GM12864 (cell line): ENCODE results near the gene KDM1B.
"Not testable (repeated sequence)": the region's sequence is repeated elsewhere in the genome, so short reads cannot be mapped to it uniquely, and the experiment has no call there.

Experiments
- DNase-seq: peaks from one replicate; pipeline ENCODE4 v3.0.0-alpha.2; 2011; ENCODE audit warnings: low read depth
- H3K4me3 ChIP-seq: 2 replicates; pipeline ENCODE4 v1.5.1; 2011; ENCODE audit warnings: mild to moderate bottlenecking, low read depth, low read length, control low read depth
- CTCF ChIP-seq: IDR thresholded peaks from 2 replicates; pipeline ENCODE4 v1.5.1; 2011; ENCODE audit warnings: low read depth, mild to moderate bottlenecking, moderate library complexity, low read length, control low read depth, inconsistent platforms; ENCODE audit errors: missing control alignments

KDM1B gene

GRCh38 chr6:18216411-18216810 lies 61.2 kb downstream of the KDM1B start:
- no peak for TF ChIP-seq CTCF
- H3K4me3 ChIP-seq = no peak overlapping the region
- DNase-seq = no peak

- TF ChIP-seq CTCF = no peak
- DNase-seq = no peak
- H3K4me3 ChIP-seq = no peak overlapping the region
Measured at GRCh38 chr6:18218233-18218632, 63.0 kb downstream of the KDM1B start.

GRCh38 chr6:18219591-18219990 lies 64.4 kb downstream of the KDM1B start:
- H3K4me3 ChIP-seq = no peak overlapping the region
- DNase-seq = no peak
- TF ChIP-seq CTCF = no peak

GRCh38 chr6:18221288-18221615 lies 66.0 kb downstream of the KDM1B start:
- DNase-seq = no peak
- H3K4me3 ChIP-seq = no peak overlapping the region
- TF ChIP-seq CTCF = no peak

- not testable (repeated sequence) for DNase-seq, H3K4me3 ChIP-seq
Measured at GRCh38 chr6:18226451-18227105, 71.4 kb downstream of the KDM1B start.

GRCh38 chr6:18227166-18227565 lies 71.9 kb downstream of the KDM1B start:
- not testable (repeated sequence) for DNase-seq

GRCh38 chr6:18228590-18228989 lies 73.4 kb downstream of the KDM1B start:
- DNase-seq, H3K4me3 ChIP-seq: not testable (repeated sequence)

More at GRCh38 chr6:18227166-18227565, 71.9 kb downstream of the KDM1B start:
- H3K4me3 ChIP-seq = not testable (repeated sequence)

GRCh38 chr6:18231856-18232255 lies 76.6 kb downstream of the KDM1B start:
- DNase-seq = not testable (repeated sequence)

GRCh38 chr6:18233770-18234169 lies 78.5 kb downstream of the KDM1B start:
- H3K4me3 ChIP-seq, DNase-seq: not testable (repeated sequence)

More at GRCh38 chr6:18231856-18232255, 76.6 kb downstream of the KDM1B start:
- not testable (repeated sequence) for H3K4me3 ChIP-seq

GRCh38 chr6:18234564-18234963 lies 79.3 kb downstream of the KDM1B start:
- TF ChIP-seq CTCF = no peak
- no peak for DNase-seq
- no peak overlapping the region for H3K4me3 ChIP-seq
